Measurements from ENCODE around the gene LCN9. TPM values are rescaled to one million over a fixed set of nuclear protein-coding genes. Genes with fewer than 3 reads are reported as not detected.
A peak's percentile ranks its signal among the peaks of the same experiment; 100 is the strongest.

Gene LCN9
- total and polyA plus RNA-seq, 2 of the 4 experiments (the other 2 are of a cell fraction): not detected

DNA sequence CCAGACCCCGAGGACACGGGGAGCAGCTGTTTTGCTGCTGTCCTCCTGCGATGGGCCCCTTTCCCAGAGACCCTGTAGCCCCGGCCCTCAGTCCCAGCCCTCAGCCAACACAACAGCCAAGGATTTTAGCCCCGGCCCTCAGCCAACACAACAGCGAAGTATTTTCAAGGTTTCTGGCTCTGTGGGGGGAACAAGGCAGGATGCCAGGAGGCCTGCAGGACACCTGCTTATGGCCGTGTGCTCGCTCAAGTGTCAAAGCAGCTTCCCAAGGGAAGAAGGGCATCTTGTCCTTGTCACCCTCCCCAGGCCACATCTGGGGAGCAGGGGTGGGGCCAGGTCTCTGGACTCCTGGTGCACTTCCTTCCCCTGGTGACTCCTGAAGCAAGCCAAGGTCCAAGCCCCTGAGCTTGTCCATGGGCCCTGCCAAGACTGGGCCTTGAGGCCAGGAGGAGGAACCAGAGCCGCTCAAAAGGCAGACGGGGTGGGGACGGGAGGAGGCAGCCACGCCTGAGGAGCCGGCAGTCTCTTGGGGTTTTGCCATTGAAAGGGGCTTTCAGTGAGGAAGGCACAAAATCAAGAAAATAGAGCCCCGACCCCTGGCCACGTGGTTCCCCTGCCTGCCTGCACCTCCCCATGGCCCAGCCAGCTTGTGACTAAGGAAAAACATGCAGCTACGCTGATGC lies 49.6 kb downstream of the LCN9 start:
- H3K56ac ChIP-seq (ENCODE audit: extremely low read depth, insufficient read depth, low read length): no peak overlapping the region
- TF ChIP-seq CHD1 (IDR thresholded peaks at IDR 0.05; ENCODE audit: low read depth, low read length): no peak
- no peak for TF ChIP-seq MAFK (IDR thresholded peaks at IDR 0.05; ENCODE audit: low read depth, low read length)
- no peak for TF ChIP-seq SMC3 (IDR thresholded peaks at IDR 0.05; ENCODE audit: low read depth, low read length)
- H4K8ac ChIP-seq (ENCODE audit: low read depth in 2 of 2, low read length in 2 of 2): no peak overlapping the region
- intact Hi-C loops (cut with micrococcal nuclease): no loop called here
- no peak for DNase-seq
- H4K91ac ChIP-seq (ENCODE audit: insufficient read depth, low read depth, low read length): no peak overlapping the region
- no peak overlapping the region for H2AK5ac ChIP-seq (ENCODE audit: low read depth, low read length)
- no TSS peak for BruUV-seq (replicated peaks)
- no peak overlapping the region for H2BK20ac ChIP-seq (ENCODE audit: low read depth, low read length)
- H3K14ac ChIP-seq (replicated peaks; ENCODE audit: low read depth, low read length): no peak overlapping the region
- in situ Hi-C loops (cut with MboI; ENCODE audit: low sequenced_read_pairs): no loop called here
- H3K79me1 ChIP-seq (ENCODE audit: low read depth in 1 of 2, low read length in 2 of 2): no peaks in the 10 kb centered on the region
- dilution Hi-C loops (cut with HindIII; ENCODE audit: low sequenced_read_pairs, unreplicated experiment): no loop called here
- no peaks in the 10 kb centered on the region for H3K4me1 ChIP-seq (ENCODE audit: control insufficient read depth, insufficient read depth, low read length)
- H2BK120ac ChIP-seq (ENCODE audit: low read depth, low read length): no peak overlapping the region
- no peak overlapping the region for H3K9ac ChIP-seq (ENCODE audit: low read depth, low read length)
- H2AK9ac ChIP-seq (replicated peaks; ENCODE audit: low read depth, low read length, poor library complexity): peak overlapping the region; percentile 28
- POLR2A ChIA-PET (ENCODE audit: unreplicated experiment): no interaction called here
- H3K36me3 ChIP-seq (ENCODE audit: control insufficient read depth, insufficient read depth, low read length): no peaks in the 10 kb centered on the region
- H2AFZ ChIP-seq (replicated peaks; ENCODE audit: low read length, poor library complexity): no peak overlapping the region
- no peaks in the 10 kb centered on the region for H3K9me1 ChIP-seq (ENCODE audit: insufficient read depth, low read length)
- H2BK15ac ChIP-seq (ENCODE audit: low read depth, low read length): no peak overlapping the region
- H3K18ac ChIP-seq (ENCODE audit: low read depth, low read length): no peak overlapping the region
- H3K4me2 ChIP-seq (ENCODE audit: low read depth, low read length): no peak overlapping the region
- H3K4me3 ChIP-seq (ENCODE audit: insufficient read depth, low read depth, low read length): no peak overlapping the region
- no peak overlapping the region for H3K27ac ChIP-seq (ENCODE audit: insufficient read depth, low read length)
- H3K4ac ChIP-seq (ENCODE audit: low read depth, low read length): no peak overlapping the region
- no peaks in the 10 kb centered on the region for H4K20me1 ChIP-seq (ENCODE audit: insufficient read depth, low read length)
- CTCF ChIA-PET: interaction anchor here (0.6 kb wide), 1 partner anchor 554 kb away, joined by 3 read pairs; no protein-coding TSS in a partner anchor
- H3K23ac ChIP-seq (ENCODE audit: low read depth, low read length): no peak overlapping the region
- 36% methylated on average over 6 of the region's 16 CpGs; no CpG with 5 or more reads in 1 of the 2 experiments for WGBS, 2 experiments (ENCODE audit: extremely low coverage in 2 of 2, insufficient read length in 1 of 2)
- ATAC-seq (ENCODE audit: low read depth): no peak
- H3K9me3 ChIP-seq (ENCODE audit: control insufficient read depth, insufficient read depth, low read length): no peaks in the 10 kb centered on the region
- no peak overlapping the region for H4K5ac ChIP-seq (ENCODE audit: low read depth, low read length)
- no peak overlapping the region for H2BK5ac ChIP-seq (ENCODE audit: low read depth, low read length, poor library complexity, severe bottlenecking)
- peaks cover 29% of the 10 kb centered on the region for H3K27me3 ChIP-seq (ENCODE audit: control insufficient read depth, insufficient read depth, low read length)
